Measurements from ENCODE around the gene ZNF48. TPM values are rescaled to one million over a fixed set of nuclear protein-coding genes. Genes with fewer than 3 reads are reported as not detected.

Gene ZNF48
- total RNA-seq, 2 experiments from 2014 or later, result 13.7 to 13.9 TPM

- peaks cover 53% of the 10 kb centered on the region for H3K4me1 Mint-ChIP-seq
- peak overlapping the region; percentile 75 for H3K27ac Mint-ChIP-seq
- H3K27me3 Mint-ChIP-seq, result no peaks in the 10 kb centered on the region
- DNase-seq, result no peak
- peak overlapping the region; percentile 88 for H3K4me3 Mint-ChIP-seq
- no peaks in the 10 kb centered on the region for H3K9me3 Mint-ChIP-seq
- ChIA-PET POLR2A (interaction anchor here (1.0 kb wide), 1 partner anchor 27 kb away, joined by 3 read pairs; no protein-coding TSS in a partner anchor), CTCF (interaction anchor here (0.5 to 2.4 kb wide), 9 partner anchors 12 to 341 kb away, joined by 3 to 9 read pairs (median 4); partner anchors contain the start of gene DCTPP1)
- H3K36me3 Mint-ChIP-seq (ENCODE audit: low read depth), result peaks cover 32% of the 10 kb centered on the region
These were observed 49.3 kb downstream of the ZNF48 start for GRCh38 chr16:30444231-30445148.

GRCh38 chr16:30445149-30445407 is 49.9 kb downstream of the ZNF48 start:
- Mint-ChIP-seq H3K4me1 (peaks cover 56% of the 10 kb centered on the region), H3K9me3 (no peaks in the 10 kb centered on the region), H3K36me3 (ENCODE audit: low read depth) (peaks cover 32% of the 10 kb centered on the region), H3K27ac (peak overlapping the region; percentile 75), H3K4me3 (peak overlapping the region; percentile 88), H3K27me3 (no peaks in the 10 kb centered on the region)
- CTCF ChIA-PET, result interaction anchor here (0.5 to 2.4 kb wide), 5 partner anchors 12 to 340 kb away, joined by 3 to 9 read pairs (median 5); no protein-coding TSS in a partner anchor
- DNase-seq, result no peak
- POLR2A ChIA-PET, result interaction anchor here (1.0 kb wide), 1 partner anchor 27 kb away, joined by 3 read pairs; no protein-coding TSS in a partner anchor

- DNase-seq, result peak; percentile 97
- Mint-ChIP-seq H3K4me1 (peaks cover 60% of the 10 kb centered on the region), H3K9me3 (no peaks in the 10 kb centered on the region), H3K36me3 (ENCODE audit: low read depth) (peaks cover 32% of the 10 kb centered on the region), H3K27me3 (no peaks in the 10 kb centered on the region), H3K4me3 (peak within 1 kb of the TSS; percentile 88), H3K27ac (peak within 1 kb of the TSS; percentile 94)
- ChIA-PET POLR2A (interaction anchor here (1.0 kb wide), 1 partner anchor 26 kb away, joined by 3 read pairs; no protein-coding TSS in a partner anchor), CTCF (interaction anchor here (1.1 to 2.4 kb wide), 4 partner anchors 10 to 35 kb away, joined by 3 to 9 read pairs (median 6); no protein-coding TSS in a partner anchor)
These were observed 50.4 kb downstream of the ZNF48 start, which contains the start of gene SEPHS2 for GRCh38 chr16:30445408-30446202. Gene SEPHS2, minus strand, starts transcription at chr16:30445874. Its CDS starts 147 bp downstream, at chr16:30445727.

- H3K9me3 Mint-ChIP-seq, result no peaks in the 10 kb centered on the region
- ChIA-PET CTCF (interaction anchor here (1.1 to 1.8 kb wide), 2 partner anchors 10 to 12 kb away, joined by 3 to 5 read pairs; no protein-coding TSS in a partner anchor), POLR2A (no interaction called here)
- peak overlapping the region; percentile 94 for H3K27ac Mint-ChIP-seq
- peak overlapping the region; percentile 88 for H3K4me3 Mint-ChIP-seq
- DNase-seq, result no peak
- no peaks in the 10 kb centered on the region for H3K27me3 Mint-ChIP-seq
- peaks cover 65% of the 10 kb centered on the region for H3K4me1 Mint-ChIP-seq
- peaks cover 32% of the 10 kb centered on the region for H3K36me3 Mint-ChIP-seq (ENCODE audit: low read depth)
These were observed 51.0 kb downstream of the ZNF48 start for GRCh38 chr16:30446203-30446595.

- CTCF ChIA-PET, result interaction anchor here (0.6 to 1.8 kb wide), 6 partner anchors 9 to 113 kb away, joined by 3 to 5 read pairs (median 4); no protein-coding TSS in a partner anchor
- no peaks in the 10 kb centered on the region for H3K27me3 Mint-ChIP-seq
- H3K27ac Mint-ChIP-seq, result peak overlapping the region; percentile 68
- no peak for DNase-seq
- H3K4me3 Mint-ChIP-seq, result no peak overlapping the region
- H3K9me3 Mint-ChIP-seq, result no peaks in the 10 kb centered on the region
- H3K4me1 Mint-ChIP-seq, result peaks cover 72% of the 10 kb centered on the region
- H3K36me3 Mint-ChIP-seq (ENCODE audit: low read depth), result peaks cover 28% of the 10 kb centered on the region
- POLR2A ChIA-PET, result no interaction called here
These were observed 52.4 kb downstream of the ZNF48 start for GRCh38 chr16:30447512-30448226.

- Mint-ChIP-seq H3K36me3 (ENCODE audit: low read depth) (peaks cover 16% of the 10 kb centered on the region), H3K27ac (peak overlapping the region; percentile 13), H3K4me1 (peaks cover 71% of the 10 kb centered on the region), H3K27me3 (no peaks in the 10 kb centered on the region), H3K9me3 (no peaks in the 10 kb centered on the region), H3K4me3 (no peak overlapping the region)
- ChIA-PET CTCF (interaction anchor here (0.6 to 3.3 kb wide), 22 partner anchors 11 to 242 kb away, joined by 3 to 35 read pairs (median 4); partner anchors contain the start of genes DCTPP1, ITGAL and ZNF785), POLR2A (no interaction called here)
- DNase-seq, result no peak
These were observed 53.9 kb downstream of the ZNF48 start for GRCh38 chr16:30449116-30449435.

Other genes starting within 250 kb of the ZNF48 start
- gene CORO1A, start 211.8 kb upstream of the ZNF48 start, total RNA-seq, result 1,000 to 10,000 TPM; 1,809 to 1,847 TPM
- gene BOLA2B, start 201.8 kb upstream of the ZNF48 start, total RNA-seq, result 100 to 1,000 TPM; 136 to 141 TPM
- 10 to 100 TPM; 54.1 to 95.0 TPM for gene SLX1A, start 201.5 kb upstream of the ZNF48 start, total RNA-seq
- 10 to 100 TPM; 37.5 to 38.1 TPM for gene SULT1A3, start 196.2 kb upstream of the ZNF48 start, total RNA-seq
- gene NPIPB13, start 146.9 kb upstream of the ZNF48 start, total RNA-seq, result 10 to 100 TPM in 1 of 2 experiments, 1 to 10 TPM in 1; 9.0 to 11.4 TPM
- gene CD2BP2, start 40.1 kb upstream of the ZNF48 start, total RNA-seq, result 10 to 100 TPM; 51.8 to 65.0 TPM
- 10 to 100 TPM; 63.9 to 69.9 TPM for gene TBC1D10B, start 24.9 kb upstream of the ZNF48 start, total RNA-seq
- gene MYL11, start 20.6 kb upstream of the ZNF48 start, total RNA-seq, result not detected
- gene SEPTIN1, start 12.9 kb upstream of the ZNF48 start, total RNA-seq, result 100 to 1,000 TPM; 383 to 413 TPM
- gene ZNF771, start 12.2 kb downstream of the ZNF48 start, total RNA-seq, result 1 to 10 TPM; 3.4 to 3.7 TPM
- 10 to 100 TPM; 48.4 to 51.4 TPM for gene DCTPP1, start 34.6 kb downstream of the ZNF48 start, total RNA-seq
- 10 to 100 TPM; 52.2 to 58.9 TPM for gene SEPHS2, start 50.5 kb downstream of the ZNF48 start, total RNA-seq
- 100 to 1,000 TPM; 521 to 598 TPM for gene ITGAL, start 77.3 kb downstream of the ZNF48 start, total RNA-seq
- 1 to 10 TPM; 1.9 to 2.6 TPM for gene ZNF768, start 131.1 kb downstream of the ZNF48 start, total RNA-seq
- gene ZNF747, start 139.4 kb downstream of the ZNF48 start, total RNA-seq, result 10 to 100 TPM; 10.4 to 11.8 TPM
- gene ZNF764, start 163.0 kb downstream of the ZNF48 start, total RNA-seq, result 10 to 100 TPM; 17.5 to 18.2 TPM
- gene ZNF688, start 176.3 kb downstream of the ZNF48 start, total RNA-seq, result 10 to 100 TPM; 13.3 to 13.8 TPM
- 10 to 100 TPM; 17.0 to 18.3 TPM for gene ZNF785, start 190.3 kb downstream of the ZNF48 start, total RNA-seq
- 10 to 100 TPM; 12.8 to 13.8 TPM for gene ZNF689, start 215.0 kb downstream of the ZNF48 start, total RNA-seq

Measured in activated CD4-positive, alpha-beta T cell treated with anti-CD3 and anti-CD28 coated beads, Interleukin-2, amount 10 ng/mL, durations not matched to agents 7 days and 5 days (primary cell).